ENCODE data around the gene RSU1. TPM values are rescaled to one million over a fixed set of nuclear protein-coding genes. Genes with fewer than 3 reads are reported as not detected.

Gene RSU1
- total RNA-seq, 2 donors from 2014 or later: 49.4 to 69.7 TPM

GRCh38 chr10:16585103-16585502 is 232.1 kb downstream of the RSU1 start:
- DNase-seq: no peak
- ATAC-seq: peak in 1 of 2 donors; percentile 65
- intact Hi-C loops (cut with DNase I): no loop called here

DNA sequence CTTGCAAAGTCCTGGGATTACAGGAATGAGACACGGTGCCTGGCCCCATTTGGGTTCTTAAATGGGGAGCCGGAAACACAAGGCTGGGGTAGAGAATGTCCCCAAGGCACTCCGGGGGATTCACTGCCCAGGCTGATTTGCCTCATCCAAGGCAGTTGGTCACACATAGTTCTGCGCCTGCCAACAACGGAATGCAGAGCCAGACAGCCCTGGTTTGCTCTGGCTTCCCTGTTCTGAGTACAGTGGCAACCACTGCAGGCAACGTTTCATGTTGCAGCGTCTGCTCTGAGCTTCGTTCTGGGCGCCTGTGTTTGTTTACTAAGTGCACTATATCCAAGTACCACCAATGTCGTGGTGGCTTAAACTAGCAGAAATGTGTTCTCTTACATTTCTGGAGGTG is 233.8 kb downstream of the RSU1 start:
- intact Hi-C loops (cut with DNase I): no loop called here
- no peak for DNase-seq
- ATAC-seq: peak; percentile 57 to 71

GRCh38 chr10:16581202-16581601 is 236.0 kb downstream of the RSU1 start:
- DNase-seq: no peak
- intact Hi-C loops (cut with DNase I): no loop called here
- ATAC-seq: no peak

DNA sequence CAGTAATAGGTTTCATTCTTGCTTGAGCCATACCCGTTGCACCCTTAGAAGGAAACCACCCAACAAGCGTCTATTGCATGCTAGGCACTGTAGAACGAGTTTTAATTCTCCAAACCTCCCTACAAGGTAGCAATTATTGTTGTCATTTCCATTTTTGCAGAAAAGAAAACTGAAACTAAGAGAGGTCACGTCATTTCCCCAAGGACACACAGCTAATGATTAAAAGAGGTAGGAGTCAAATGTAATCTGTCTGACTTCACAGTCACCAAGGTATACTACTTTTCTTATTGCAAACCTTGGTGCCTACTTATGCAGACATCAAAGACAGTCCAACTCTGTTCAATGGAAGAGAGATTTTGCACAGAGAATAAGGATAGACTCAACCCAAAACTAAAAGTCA is 246.5 kb downstream of the RSU1 start:
- ATAC-seq: no peak

GRCh38 chr10:16566202-16566805 is 250.9 kb downstream of the RSU1 start:
- DNase-seq: no peak
- ATAC-seq: no peak
- intact Hi-C loops (cut with DNase I): no loop called here

More for the DNA sequence above, 246.5 kb downstream of the RSU1 start:
- no peak for DNase-seq
- intact Hi-C loops (cut with DNase I): no loop called here

- DNase-seq: no peak
- intact Hi-C loops (cut with DNase I): no loop called here
- no peak for ATAC-seq
These were observed 251.6 kb downstream of the RSU1 start for GRCh38 chr10:16565604-16566003.

- intact Hi-C loops (cut with DNase I): no loop called here
- no peak for ATAC-seq
These were observed 254.3 kb downstream of the RSU1 start for GRCh38 chr10:16562891-16563290.

DNA sequence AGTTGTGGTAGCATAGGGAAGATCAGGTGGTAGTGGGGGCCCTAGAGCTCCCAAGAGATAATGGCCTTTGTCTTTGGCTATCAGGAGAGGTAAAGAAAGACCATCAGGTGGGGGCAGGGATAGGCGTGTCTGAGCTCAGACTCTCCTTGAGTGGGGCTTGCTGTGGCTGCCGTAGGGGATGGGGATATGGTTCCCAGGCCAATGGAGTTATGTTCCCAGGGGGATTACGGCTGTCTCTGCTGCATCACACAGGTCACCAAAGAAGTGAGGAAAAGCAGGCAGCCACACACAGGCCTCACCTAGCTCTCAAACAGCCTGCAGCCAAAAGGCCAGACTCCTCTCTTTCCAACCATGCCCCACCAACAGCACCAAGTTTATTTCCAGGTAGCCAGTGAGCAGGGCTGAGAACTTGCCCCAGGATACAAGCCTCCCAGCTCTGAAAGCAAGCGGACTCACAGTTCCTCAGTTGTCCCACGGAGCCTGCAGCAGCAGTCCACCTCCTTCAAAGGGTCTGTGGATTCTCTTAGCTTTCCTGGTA is 257.9 kb downstream of the RSU1 start:
- ATAC-seq (no peak), DNase-seq (no peak)
- intact Hi-C loops (cut with DNase I): no loop called here

More at GRCh38 chr10:16562891-16563290, 254.3 kb downstream of the RSU1 start:
- DNase-seq: no peak

GRCh38 chr10:16547973-16548372 is 269.3 kb downstream of the RSU1 start:
- intact Hi-C loops (cut with DNase I): loop anchor here in 1 of 2 donors (5.0 kb wide), 1 partner anchor 646 kb away; no protein-coding TSS in a partner anchor
- DNase-seq (no peak), ATAC-seq (no peak)

GRCh38 chr10:16545116-16545736 is 272.0 kb downstream of the RSU1 start:
- peak; percentile 41 to 59 for ATAC-seq
- intact Hi-C loops (cut with DNase I): loop anchor here in 1 of 2 donors (5.0 kb wide), 1 partner anchor 643 kb away; no protein-coding TSS in a partner anchor

GRCh38 chr10:16544591-16544990 is 272.6 kb downstream of the RSU1 start:
- ATAC-seq: no peak
- intact Hi-C loops (cut with DNase I): no loop called here

More at GRCh38 chr10:16545116-16545736, 272.0 kb downstream of the RSU1 start:
- no peak for DNase-seq

GRCh38 chr10:16544099-16544498 is 273.1 kb downstream of the RSU1 start:
- DNase-seq (no peak), ATAC-seq (no peak)
- intact Hi-C loops (cut with DNase I): no loop called here

More at GRCh38 chr10:16544591-16544990, 272.6 kb downstream of the RSU1 start:
- no peak for DNase-seq

Data from left cardiac atrium (tissue), 4 donors.